Stimulated activated CD4-positive, alpha-beta T cell treated with anti-CD3 and anti-CD28 coated beads, Interleukin-1b, Interleukin-23, amount 100 ng/mL, for 24 hours (primary cell): ENCODE results near the gene ZNF281.
"Not testable (repeated sequence)": the region's sequence is repeated elsewhere in the genome, so short reads cannot be mapped to it uniquely, and the experiment has no call there.

ENCODE experiments used
- DNase-seq, 4 experiments: peaks; one replicate each; pipeline ENCODE4 v3.0.0-alpha.2; 2020; ENCODE audit warnings: low read depth in 4 of 4, low spot score in 1 of 4

Gene ZNF281

DNA sequence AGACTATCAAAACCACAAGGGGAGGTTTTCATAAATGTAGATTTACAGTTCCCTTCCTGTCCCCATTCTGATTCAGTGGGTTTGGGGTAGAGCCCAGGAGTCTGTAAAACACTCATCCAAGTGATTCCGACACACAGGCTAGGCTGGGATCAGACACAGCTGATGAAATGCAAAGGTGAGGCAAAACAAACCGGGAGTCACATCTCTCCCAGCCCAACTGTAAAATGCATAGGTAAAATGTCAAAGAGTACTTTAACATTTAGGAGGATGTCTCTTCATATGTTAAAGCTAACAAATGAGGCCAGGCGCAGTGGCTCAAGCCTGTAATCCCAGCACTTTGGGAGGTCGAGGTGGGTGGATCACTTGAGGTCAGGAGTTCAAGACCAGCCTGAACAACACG, 45.0 kb downstream of the ZNF281 start:
- no peak for DNase-seq

DNA sequence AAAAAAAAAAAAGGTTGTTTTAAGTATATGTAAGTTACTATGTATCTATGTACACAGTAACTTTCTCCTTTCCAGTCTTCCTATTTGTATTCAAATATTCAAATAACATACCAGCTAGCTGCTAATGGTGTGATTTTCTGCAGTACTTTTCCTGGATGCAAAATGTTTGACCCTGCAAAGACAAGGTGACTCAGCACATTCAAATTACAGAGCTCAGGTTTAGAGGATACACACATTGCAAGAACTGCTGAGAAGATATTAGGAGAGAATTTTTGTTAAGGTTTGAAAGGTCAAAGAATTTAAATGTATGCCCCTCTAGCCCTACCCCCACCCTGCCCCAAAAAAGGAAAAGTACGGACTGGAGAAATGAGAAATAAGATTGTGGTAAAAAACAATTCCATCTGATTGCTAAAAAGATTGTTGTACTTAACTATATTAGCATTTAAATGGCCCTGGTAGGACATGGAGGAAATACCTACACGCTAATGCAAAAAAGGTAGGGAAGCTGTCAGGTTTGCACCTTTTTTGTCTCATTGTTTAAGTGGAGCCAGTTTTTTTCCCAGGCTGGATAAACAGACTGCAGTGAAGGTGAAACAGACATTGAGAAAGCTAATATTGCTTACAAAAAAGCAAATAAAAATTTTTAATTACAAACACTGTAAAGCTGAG, 45.6 kb downstream of the ZNF281 start:
- DNase-seq = no peak

DNA sequence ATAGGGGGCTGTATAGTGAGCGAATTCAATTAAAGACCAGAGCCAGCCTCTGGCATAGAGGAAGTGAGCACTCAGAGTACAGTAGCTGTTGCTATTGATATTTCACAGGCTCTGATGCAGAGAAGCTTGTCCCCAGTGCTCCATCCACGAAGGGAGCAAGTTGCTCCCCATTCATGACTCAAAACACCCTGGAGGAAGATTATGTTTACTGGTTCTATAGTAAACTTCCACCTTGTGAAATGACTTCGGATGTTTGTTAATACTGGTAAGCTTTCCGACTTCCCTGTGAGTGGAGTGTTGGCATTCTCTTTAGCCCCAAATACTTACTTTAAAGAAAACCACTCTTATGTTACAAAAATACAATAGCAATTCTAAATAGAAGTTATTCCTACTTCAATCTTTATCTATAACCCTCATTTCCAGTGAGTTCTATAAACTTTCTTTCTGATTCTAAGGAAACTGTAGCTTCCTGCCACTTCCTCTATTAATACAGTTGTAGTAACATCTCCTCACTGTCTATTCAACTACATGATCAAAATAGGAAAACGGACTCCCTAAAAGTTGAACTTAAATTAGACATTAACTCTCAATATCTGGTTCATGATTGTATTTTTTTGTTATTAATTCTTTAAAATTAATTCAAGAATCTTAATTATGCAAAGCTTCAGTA, 46.4 kb downstream of the ZNF281 start:
- no peak for DNase-seq

DNA sequence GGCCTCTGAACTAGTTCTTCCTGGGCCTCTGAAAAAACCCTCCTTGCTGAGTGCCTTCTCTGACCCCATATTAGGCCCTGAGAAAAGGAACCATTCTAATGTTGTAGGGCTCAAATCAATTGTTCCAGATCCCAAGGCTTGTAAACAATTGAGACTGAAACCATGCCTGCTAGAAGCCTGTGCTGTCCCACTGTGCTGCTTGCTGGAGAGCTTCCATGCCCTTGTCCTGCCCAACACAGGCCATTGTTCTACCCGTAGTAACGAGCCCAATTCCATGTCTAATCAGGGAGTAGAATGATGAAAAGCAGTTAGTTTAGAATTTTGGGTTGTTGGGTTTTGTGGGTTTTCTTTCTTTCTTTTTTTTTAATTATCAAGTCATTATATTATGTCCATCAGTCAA, 47.4 kb downstream of the ZNF281 start:
- DNase-seq = no peak

DNA sequence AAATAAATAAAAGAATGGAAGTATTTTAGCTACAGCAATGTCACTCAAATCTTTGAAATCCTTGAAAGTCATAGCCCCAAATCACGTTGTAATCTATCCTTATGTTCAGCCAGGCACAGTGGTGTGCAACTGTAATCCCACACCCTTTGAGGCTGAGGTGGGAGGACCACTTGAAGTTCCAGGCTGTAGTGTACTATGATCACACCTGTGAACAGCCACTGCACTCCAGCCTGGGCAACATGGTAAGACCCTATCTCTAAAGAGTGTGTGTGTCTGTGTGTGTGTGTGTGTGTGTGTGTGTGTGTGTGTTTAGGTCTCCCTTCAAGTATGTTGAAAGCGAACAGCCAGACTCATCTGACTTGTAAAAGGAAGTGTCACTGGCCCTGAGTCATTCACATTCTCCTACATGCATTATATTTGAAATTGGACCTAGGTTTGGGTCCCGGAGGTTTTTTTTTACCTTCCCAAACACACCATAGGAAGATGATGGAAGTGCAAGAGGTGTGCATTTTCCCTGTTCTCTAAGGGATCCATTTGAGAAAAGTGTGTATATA, 50.1 kb downstream of the ZNF281 start:
- no peak for DNase-seq

GRCh38 chr1:200357925-200358324, 51.9 kb downstream of the ZNF281 start:
- DNase-seq = not testable (repeated sequence)

GRCh38 chr1:200355801-200356200, 54.0 kb downstream of the ZNF281 start:
- DNase-seq = no peak
